ENCODE results near the gene USH2A.

Gene USH2A, protein sequence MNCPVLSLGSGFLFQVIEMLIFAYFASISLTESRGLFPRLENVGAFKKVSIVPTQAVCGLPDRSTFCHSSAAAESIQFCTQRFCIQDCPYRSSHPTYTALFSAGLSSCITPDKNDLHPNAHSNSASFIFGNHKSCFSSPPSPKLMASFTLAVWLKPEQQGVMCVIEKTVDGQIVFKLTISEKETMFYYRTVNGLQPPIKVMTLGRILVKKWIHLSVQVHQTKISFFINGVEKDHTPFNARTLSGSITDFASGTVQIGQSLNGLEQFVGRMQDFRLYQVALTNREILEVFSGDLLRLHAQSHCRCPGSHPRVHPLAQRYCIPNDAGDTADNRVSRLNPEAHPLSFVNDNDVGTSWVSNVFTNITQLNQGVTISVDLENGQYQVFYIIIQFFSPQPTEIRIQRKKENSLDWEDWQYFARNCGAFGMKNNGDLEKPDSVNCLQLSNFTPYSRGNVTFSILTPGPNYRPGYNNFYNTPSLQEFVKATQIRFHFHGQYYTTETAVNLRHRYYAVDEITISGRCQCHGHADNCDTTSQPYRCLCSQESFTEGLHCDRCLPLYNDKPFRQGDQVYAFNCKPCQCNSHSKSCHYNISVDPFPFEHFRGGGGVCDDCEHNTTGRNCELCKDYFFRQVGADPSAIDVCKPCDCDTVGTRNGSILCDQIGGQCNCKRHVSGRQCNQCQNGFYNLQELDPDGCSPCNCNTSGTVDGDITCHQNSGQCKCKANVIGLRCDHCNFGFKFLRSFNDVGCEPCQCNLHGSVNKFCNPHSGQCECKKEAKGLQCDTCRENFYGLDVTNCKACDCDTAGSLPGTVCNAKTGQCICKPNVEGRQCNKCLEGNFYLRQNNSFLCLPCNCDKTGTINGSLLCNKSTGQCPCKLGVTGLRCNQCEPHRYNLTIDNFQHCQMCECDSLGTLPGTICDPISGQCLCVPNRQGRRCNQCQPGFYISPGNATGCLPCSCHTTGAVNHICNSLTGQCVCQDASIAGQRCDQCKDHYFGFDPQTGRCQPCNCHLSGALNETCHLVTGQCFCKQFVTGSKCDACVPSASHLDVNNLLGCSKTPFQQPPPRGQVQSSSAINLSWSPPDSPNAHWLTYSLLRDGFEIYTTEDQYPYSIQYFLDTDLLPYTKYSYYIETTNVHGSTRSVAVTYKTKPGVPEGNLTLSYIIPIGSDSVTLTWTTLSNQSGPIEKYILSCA (N-terminal part only)

DNA sequence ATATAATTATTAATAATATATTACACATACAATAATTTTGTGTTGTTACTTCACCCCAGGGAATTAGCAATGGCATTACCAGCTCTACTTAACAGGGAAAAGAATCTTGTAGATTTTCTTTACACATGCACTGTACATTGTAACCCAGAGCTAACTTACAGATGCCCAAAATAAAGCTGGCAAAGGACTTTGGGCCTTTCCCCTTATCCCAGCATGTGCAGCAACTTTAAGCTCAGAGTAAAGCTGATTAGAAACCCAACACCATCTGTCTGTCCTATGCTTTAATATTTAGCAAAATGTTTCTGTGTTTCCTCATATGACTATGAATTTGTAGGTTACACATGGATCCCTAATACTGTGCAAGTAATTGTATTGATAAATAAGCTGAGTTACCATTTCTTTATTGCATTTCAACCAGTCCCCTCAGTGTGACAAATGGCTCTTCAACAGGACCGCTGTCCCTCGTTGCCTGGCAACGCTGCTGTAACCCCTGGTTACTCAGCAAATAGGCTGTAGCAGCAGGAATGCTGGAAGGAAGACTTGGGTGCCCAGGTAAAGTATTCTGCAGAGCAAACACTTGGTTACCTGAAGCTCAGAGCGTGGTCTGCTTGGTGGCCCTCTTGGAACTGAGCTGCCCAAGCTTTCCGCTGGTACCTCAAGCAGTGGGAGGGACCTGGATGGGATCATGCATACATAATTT, at the start of gene USH2A:
TSS of gene USH2A (minus strand) at position 628 of the 700 bp plus-strand sequence. CDS start 1,112 bp downstream, outside the sequence.
- no peak for DNase-seq

DNA sequence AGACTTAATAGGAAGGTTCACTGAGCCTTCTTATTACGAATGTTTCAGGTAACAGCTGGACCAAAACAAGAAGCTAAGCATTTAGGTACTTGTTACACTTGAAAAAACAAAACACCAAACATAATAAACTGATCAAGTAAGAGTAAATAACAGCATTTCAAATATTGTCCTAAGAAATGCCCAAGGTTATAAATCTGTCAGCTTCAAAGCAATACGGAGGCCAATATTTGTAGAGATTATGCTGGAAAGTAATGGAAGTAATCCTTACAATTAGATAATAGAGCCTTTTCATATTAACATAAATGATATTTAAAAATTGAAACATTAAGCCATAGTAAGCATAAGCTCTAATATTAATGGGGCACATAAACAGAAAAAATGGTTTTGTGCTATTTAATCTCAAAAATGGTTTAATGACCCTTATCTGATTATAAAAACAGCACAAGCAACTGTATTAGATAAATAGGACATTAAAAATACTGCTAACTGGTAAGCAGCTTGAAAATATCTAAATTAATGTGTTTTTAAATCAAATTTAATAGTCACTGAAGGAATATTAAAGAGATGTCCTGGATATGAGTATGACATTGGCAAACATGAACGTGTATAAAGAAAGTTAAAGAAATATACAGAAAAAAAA, 43.0 kb upstream of the USH2A start:
- no peak for DNase-seq

- no peak for DNase-seq
Measured at GRCh38 chr1:216464489-216464888, 41.2 kb upstream of the USH2A start.

- no peak for DNase-seq
Measured at GRCh38 chr1:216462066-216462775, 39.0 kb upstream of the USH2A start.

DNA sequence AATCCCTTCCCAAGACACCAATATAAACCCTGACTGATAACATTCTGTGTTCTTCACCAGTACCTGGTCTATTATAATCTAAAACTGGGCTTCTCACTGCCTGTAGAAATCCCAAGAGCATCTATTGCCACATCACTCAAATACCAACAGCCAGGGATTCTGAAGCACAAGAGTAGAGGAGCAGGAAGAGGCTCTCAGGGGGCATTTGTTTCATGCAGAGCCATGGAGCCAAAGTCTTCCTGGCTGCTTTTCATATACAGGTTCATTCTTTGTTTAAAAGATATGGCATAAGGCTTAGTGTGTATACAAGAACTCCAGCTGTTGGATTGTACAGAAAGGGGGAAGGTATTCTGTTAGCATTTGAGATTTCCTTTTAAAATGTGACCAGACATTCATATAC, 38.2 kb upstream of the USH2A start:
- no peak for DNase-seq

DNA sequence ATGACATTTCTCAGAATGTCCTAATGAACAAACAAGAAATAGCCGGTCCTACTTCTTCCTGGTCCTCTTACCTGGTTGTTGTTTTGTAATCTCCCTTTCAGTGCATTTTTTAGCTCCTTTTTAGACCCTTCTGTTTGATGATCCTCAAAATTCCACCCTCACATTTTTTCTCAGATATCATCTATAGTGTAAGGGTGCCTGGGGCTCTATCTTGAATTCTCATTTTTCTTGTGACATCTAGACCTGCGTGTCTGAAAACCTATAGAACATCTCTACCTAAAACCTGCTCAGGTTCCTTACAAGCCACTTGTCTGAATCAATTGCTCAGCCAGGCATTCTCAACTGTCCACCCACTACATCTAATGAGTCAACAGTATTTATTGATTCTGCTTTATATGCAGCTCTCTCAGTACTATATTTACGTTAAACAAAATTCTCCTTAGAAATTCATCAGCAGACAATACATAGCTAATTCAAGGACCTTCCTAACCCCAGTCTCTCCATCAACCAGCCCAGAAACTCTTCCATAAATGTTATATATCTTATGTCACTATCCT, 36.5 kb upstream of the USH2A start:
- DNase-seq = no peak

- DNase-seq = no peak
Measured at GRCh38 chr1:216458812-216459211, 35.6 kb upstream of the USH2A start.

DNA sequence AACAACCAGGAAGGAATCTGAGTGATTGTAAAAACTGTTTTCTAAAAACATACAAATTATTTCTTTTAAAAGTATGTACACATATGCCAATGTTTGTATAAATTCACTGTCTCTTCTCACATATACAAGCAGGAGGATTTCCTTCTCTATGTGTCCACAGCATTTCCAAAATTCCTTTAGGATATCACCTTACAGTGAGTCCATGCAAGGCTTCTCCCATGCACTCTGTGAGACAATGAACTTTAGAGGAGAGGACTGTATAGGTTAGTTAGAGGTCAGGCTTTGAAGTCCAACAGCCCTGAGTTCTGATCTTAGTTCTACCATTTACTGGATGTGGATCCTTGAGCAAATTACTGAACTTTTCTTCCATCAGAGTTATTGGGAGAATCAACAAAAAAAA, 34.1 kb upstream of the USH2A start:
- no peak for DNase-seq

DNA sequence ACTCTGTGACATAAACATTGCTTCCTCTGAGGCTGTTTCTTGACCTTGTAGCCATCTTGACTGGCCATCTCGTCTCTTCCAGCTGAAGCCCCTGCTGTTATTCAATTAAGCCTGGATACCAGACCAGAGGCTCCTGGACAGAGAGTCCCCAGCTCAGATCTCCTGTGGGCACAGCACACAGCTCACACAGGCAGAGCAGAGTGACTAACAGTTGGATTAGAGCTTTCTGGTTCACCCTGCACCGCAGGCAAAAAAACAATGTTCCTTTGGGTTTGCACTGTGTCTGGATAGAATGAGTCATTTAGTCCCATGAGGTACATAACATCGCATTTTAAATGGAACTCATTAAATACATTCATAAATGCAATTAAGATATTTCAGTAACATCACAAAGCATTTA, 33.4 kb upstream of the USH2A start:
- no peak for DNase-seq

- DNase-seq = no peak
Measured at GRCh38 chr1:216453777-216454176, 30.5 kb upstream of the USH2A start.

DNA sequence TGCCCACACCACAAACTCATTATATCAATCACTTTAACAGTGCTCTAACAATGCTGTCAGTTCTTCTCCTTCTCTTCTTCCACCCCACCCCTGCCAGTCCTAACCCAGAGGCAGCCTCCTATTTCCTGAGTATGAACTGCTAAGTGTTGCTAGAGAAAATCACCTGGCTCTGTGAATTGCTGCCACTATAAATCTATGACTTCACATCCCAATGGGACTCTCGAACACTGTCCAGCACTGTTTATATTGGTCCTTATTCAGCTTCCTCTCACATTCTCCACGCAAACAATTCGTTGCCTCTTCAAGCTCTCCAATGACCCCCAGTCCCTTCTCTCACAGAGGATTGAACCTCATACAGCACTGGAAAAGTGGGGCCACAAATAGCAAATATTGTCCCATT, 27.0 kb upstream of the USH2A start:
- no peak for DNase-seq

DNA sequence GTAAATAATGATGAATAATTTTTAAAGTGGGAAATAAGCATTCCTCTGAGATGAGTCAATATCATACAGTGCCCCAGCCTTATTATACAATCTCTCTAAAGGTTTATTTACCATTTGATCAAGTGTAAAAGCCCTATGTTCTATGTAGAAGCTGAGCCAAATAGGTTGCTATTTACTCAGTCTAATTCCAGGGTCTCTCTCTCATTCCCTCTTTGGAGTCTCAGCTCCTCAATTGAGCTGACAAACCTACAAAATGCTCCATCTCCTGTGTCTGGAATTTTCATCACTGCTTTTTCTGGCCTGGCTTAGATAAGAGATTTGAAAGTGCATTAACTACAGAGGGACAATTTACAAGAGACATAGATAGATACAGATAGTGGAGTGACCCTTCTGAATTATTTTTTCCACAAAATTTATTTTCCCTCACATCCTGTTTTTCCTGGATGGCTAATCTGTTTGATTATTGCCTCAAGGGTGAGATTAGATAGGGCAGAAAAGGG, 24.8 kb upstream of the USH2A start:
- no peak for DNase-seq

DNA sequence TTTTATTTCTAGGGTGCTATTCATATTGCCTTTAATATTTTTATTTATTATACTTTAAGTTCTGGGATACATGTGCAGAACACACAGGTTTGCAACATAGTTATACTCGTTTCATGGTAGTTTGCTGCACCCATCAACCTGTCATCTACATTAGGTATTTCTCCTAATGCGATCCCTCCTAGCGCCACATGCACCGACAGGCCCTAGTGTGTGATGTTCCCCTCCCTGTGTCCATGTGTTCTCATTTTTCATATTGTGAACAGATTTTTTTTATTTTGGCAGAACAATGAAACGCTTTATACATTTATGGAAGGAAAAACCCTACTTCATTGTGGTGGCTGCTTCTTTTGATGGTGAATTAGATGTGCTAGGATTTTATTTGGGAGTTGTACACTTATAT, 14.4 kb upstream of the USH2A start:
- no peak for DNase-seq

GRCh38 chr1:216434232-216434631, 11.0 kb upstream of the USH2A start:
- no peak for DNase-seq

DNA sequence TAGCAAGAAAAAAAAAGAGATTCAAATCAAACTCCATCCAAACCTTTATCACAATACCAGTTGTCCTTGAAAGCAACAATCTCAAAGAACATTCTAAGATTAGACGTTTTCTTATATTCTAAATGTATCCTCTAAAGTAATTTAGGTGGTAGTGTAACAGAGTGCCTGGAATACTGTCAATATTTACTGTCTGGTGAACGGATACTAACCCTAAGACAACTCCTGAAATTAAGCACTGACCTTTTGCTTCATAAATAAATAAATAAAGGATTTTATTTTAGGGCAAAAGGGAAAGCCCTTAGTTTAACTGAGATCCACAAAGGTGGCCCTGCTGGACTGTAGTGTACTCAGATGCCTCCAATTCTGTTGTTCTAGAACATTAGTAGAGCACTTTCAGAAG, 9.9 kb upstream of the USH2A start:
- DNase-seq = no peak

GRCh38 chr1:216430744-216431143, 7.5 kb upstream of the USH2A start:
- DNase-seq = no peak

GRCh38 chr1:216425577-216425976, 2.3 kb upstream of the USH2A start:
- no peak for DNase-seq

- DNase-seq = no peak
Measured at GRCh38 chr1:216420746-216421145, 2.5 kb downstream of the USH2A start.

GRCh38 chr1:216420263-216420662, 3.0 kb downstream of the USH2A start:
- DNase-seq = no peak

DNA sequence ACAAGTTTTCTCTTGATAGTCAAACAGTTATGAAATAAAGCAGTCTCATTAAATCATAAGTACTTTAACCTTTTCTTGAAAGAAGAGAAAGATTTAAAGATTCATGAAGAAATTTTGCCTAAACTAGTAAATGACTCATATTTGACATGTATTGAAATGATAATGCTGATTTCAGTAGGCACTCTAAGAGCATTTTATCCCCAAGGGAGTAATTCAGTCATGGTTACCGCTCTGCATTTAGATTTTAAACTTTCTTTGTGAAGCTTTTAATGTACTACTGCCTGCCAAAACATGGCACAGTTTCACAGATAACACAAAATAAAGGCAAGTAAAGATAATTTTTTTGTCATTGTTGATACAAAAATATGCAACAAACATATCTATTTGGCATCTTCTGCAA, 6.8 kb downstream of the USH2A start:
- no peak for DNase-seq

- no peak for DNase-seq
Measured at GRCh38 chr1:216410026-216410425, 13.2 kb downstream of the USH2A start.
